ENCODE results near the gene AP1B1.
A peak's percentile ranks its signal among the peaks of the same experiment; 100 is the strongest.
"Not testable (repeated sequence)": the region's sequence is repeated elsewhere in the genome, so short reads cannot be mapped to it uniquely, and the experiment has no call there.

AP1B1 gene

GRCh38 chr22:29346659-29347058, 41.7 kb downstream of the AP1B1 start:
- DNase-seq, result no peak

- DNase-seq, result no peak
Measured at GRCh38 chr22:29345932-29346331, 42.4 kb downstream of the AP1B1 start.

- DNase-seq, result not testable (repeated sequence)
Measured at GRCh38 chr22:29344889-29345288, 43.5 kb downstream of the AP1B1 start.

- DNase-seq, result peak; percentile 69
Measured at GRCh38 chr22:29344137-29344536, 44.2 kb downstream of the AP1B1 start.

GRCh38 chr22:29343313-29343805, 45.0 kb downstream of the AP1B1 start:
- DNase-seq, result peak; percentile 55

- DNase-seq, result no peak
Measured at GRCh38 chr22:29342577-29343312, 45.6 kb downstream of the AP1B1 start.

- DNase-seq, result no peak
Measured at GRCh38 chr22:29342177-29342576, 46.2 kb downstream of the AP1B1 start.

GRCh38 chr22:29341849-29342127, 46.6 kb downstream of the AP1B1 start:
- DNase-seq, result no peak

- DNase-seq, result no peak
Measured at GRCh38 chr22:29341056-29341848, 47.1 kb downstream of the AP1B1 start.

GRCh38 chr22:29340566-29340965, 47.8 kb downstream of the AP1B1 start:
- no peak for DNase-seq

- no peak for DNase-seq
Measured at GRCh38 chr22:29339381-29340235, 48.8 kb downstream of the AP1B1 start.

- DNase-seq, result no peak
Measured at GRCh38 chr22:29338398-29338797, 50.0 kb downstream of the AP1B1 start.

- no peak for DNase-seq
Measured at GRCh38 chr22:29337631-29338284, 50.6 kb downstream of the AP1B1 start.

GRCh38 chr22:29336751-29337490, 51.4 kb downstream of the AP1B1 start:
- DNase-seq, result no peak

- no peak for DNase-seq
Measured at GRCh38 chr22:29335656-29336055, 52.7 kb downstream of the AP1B1 start.

GRCh38 chr22:29334696-29335344, 53.5 kb downstream of the AP1B1 start:
- no peak for DNase-seq

GRCh38 chr22:29334148-29334547, 54.2 kb downstream of the AP1B1 start:
- DNase-seq, result no peak

GRCh38 chr22:29332886-29333496, 55.4 kb downstream of the AP1B1 start:
- no peak for DNase-seq

GRCh38 chr22:29331658-29332300, 56.6 kb downstream of the AP1B1 start:
- DNase-seq, result no peak

GRCh38 chr22:29331213-29331612, 57.2 kb downstream of the AP1B1 start:
- no peak for DNase-seq

GRCh38 chr22:29330753-29331152, 57.6 kb downstream of the AP1B1 start:
- DNase-seq, result peak; percentile 59
